ENCODE results near the gene FUT4.
A peak's percentile ranks its signal among the peaks of the same experiment; 100 is the strongest.
"Not testable (repeated sequence)": the region's sequence is repeated elsewhere in the genome, so short reads cannot be mapped to it uniquely, and the experiment has no call there.

FUT4 gene

DNA sequence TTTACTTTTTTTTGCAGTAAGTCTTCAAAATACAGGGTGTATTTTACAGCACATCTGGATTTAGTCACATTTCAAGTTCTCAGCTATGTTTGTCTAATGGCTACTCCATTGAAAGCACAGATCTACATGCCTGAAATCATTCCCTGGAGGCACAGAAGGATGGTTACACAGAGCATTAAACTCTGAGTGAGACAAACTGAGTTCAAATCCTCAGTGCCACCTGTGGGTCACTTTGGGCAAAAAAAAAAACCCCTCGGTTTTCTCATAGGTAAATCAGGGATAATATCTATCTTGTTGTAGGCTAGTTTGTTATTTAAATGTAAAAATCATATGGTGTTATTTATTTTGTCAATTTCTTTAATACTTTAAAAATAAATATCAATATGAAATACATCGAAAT, 42.2 kb upstream of the FUT4 start:
- Histone ChIP-seq H3K27me3 (ENCODE audit: insufficient read depth, low read length, poor library complexity) (no peaks in the 10 kb centered on the region), H3K4me1 (ENCODE audit: insufficient read depth, low read length) (no peaks in the 10 kb centered on the region), H3K36me3 (ENCODE audit: insufficient read depth, low read length) (peaks cover 37% of the 10 kb centered on the region), H3K9me3 (ENCODE audit: insufficient read depth, low read length, severe bottlenecking) (no peaks in the 10 kb centered on the region), H2AFZ (ENCODE audit: low read depth, low read length) (no peak overlapping the region), H3K27ac (ENCODE audit: low read length) (no peak overlapping the region), H4K20me1 (ENCODE audit: insufficient read depth, low read length) (no peaks in the 10 kb centered on the region), H3K9ac (ENCODE audit: low read depth, low read length) (no peak overlapping the region), H3K79me2 (ENCODE audit: insufficient read depth, low read length) (no peaks in the 10 kb centered on the region), H3K4me3 (ENCODE audit: low read depth in 1 of 2, low read length in 2 of 2) (no peak overlapping the region), H3K4me2 (ENCODE audit: insufficient read depth, low read length) (no peak overlapping the region)
- no peak for TF ChIP-seq EZH2 (IDR thresholded peaks at IDR 0.05; ENCODE audit: borderline replicate concordance, low read depth, low read length, severe bottlenecking)
- TF ChIP-seq CTCF (IDR thresholded peaks at IDR 0.05; ENCODE audit: borderline replicate concordance, extremely low read depth, low read length, poor library complexity, severe bottlenecking): no peak
- ATAC-seq (ENCODE audit: insufficient read depth, low read depth): no peak
- no peak for DNase-seq

DNA sequence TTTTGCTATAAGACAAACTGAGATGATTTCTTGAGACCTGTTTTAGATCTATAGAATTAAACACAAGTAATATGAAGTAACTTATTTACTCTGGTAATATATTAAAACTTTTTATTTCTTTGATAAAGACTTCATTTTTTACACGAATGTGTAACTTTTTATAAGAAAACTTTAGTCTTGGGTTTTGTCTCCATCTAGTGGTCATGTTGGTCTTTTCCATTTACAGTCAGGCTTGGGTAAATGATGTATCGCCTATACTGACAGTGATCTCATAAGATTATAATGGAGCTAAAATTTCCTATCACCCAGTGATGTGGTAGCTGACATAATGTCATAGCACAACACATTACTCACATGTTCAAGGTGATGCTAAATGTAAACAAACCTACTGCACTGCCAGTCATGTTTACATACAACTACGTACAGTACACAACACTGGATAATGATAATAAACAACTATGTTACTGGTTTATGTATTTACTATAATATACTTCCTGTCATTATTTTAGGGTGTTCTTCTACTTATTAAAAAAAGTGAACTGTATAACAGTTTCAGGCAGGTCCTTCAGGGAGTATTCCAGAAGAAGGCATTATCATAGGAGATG, 38.9 kb upstream of the FUT4 start:
- no peaks in the 10 kb centered on the region for H3K79me2 ChIP-seq (ENCODE audit: insufficient read depth, low read length)
- H3K27ac ChIP-seq (ENCODE audit: low read length): no peak overlapping the region
- no peak overlapping the region for H3K9ac ChIP-seq (ENCODE audit: low read depth, low read length)
- H3K27me3 ChIP-seq (ENCODE audit: insufficient read depth, low read length, poor library complexity): no peaks in the 10 kb centered on the region
- H3K4me2 ChIP-seq (ENCODE audit: insufficient read depth, low read length): no peak overlapping the region
- H2AFZ ChIP-seq (ENCODE audit: low read depth, low read length): no peak overlapping the region
- ATAC-seq (ENCODE audit: insufficient read depth, low read depth): peak; percentile 58; the same call in 2 of the 3 replicates
- no peaks in the 10 kb centered on the region for H3K4me1 ChIP-seq (ENCODE audit: insufficient read depth, low read length)
- H3K9me3 ChIP-seq (ENCODE audit: insufficient read depth, low read length, severe bottlenecking): no peaks in the 10 kb centered on the region
- TF ChIP-seq CTCF (IDR thresholded peaks at IDR 0.05; ENCODE audit: borderline replicate concordance, extremely low read depth, low read length, poor library complexity, severe bottlenecking) (peak; percentile 79), EZH2 (IDR thresholded peaks at IDR 0.05; ENCODE audit: borderline replicate concordance, low read depth, low read length, severe bottlenecking) (no peak)
- H3K4me3 ChIP-seq (ENCODE audit: low read depth in 1 of 2, low read length in 2 of 2): no peak overlapping the region
- H3K36me3 ChIP-seq (ENCODE audit: insufficient read depth, low read length): peaks cover 5% of the 10 kb centered on the region; the same call in 1 of the 2 replicates
- H4K20me1 ChIP-seq (ENCODE audit: insufficient read depth, low read length): no peaks in the 10 kb centered on the region
- DNase-seq: no peak

- H3K9ac ChIP-seq (ENCODE audit: low read depth, low read length); DNase-seq; H3K79me2 ChIP-seq (ENCODE audit: insufficient read depth, low read length); H4K20me1 ChIP-seq (ENCODE audit: insufficient read depth, low read length); H3K9me3 ChIP-seq (ENCODE audit: insufficient read depth, low read length, severe bottlenecking); H2AFZ ChIP-seq (ENCODE audit: low read depth, low read length); H3K27ac ChIP-seq (ENCODE audit: low read length); H3K4me2 ChIP-seq (ENCODE audit: insufficient read depth, low read length); H3K4me1 ChIP-seq (ENCODE audit: insufficient read depth, low read length); H3K36me3 ChIP-seq (ENCODE audit: insufficient read depth, low read length); H3K4me3 ChIP-seq (ENCODE audit: low read depth in 1 of 2, low read length in 2 of 2); H3K27me3 ChIP-seq (ENCODE audit: insufficient read depth, low read length, poor library complexity); ATAC-seq (ENCODE audit: insufficient read depth, low read depth): not testable (repeated sequence)
Measured at GRCh38 chr11:94506513-94506912, 37.2 kb upstream of the FUT4 start.

DNA sequence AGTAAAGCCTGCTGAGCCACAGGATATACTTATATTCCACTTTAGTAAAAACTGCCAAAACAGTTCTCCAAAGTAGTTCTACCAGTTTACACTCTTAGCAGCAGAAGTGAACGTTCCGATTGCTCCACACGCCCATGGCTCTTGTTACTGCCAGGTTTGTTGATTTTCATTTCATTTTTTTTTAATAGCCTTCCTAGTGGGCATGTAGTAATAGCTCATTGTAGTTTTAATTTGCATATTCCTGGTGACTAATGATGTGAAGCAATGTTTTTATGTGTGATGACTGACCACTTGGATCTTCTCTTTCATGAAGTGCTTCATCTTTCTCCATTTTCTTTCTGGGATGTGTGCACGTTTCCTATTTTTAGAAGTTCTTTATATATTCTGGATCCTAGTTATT, 36.2 kb upstream of the FUT4 start:
- no peak for DNase-seq
- H3K27ac ChIP-seq (ENCODE audit: low read length): no peak overlapping the region
- no peaks in the 10 kb centered on the region for H3K79me2 ChIP-seq (ENCODE audit: insufficient read depth, low read length)
- H2AFZ ChIP-seq (ENCODE audit: low read depth, low read length): no peak overlapping the region
- no peak for ATAC-seq (ENCODE audit: insufficient read depth, low read depth)
- peaks cover 7% of the 10 kb centered on the region for H3K27me3 ChIP-seq (ENCODE audit: insufficient read depth, low read length, poor library complexity)
- no peak overlapping the region for H3K4me3 ChIP-seq (ENCODE audit: low read depth in 1 of 2, low read length in 2 of 2)
- H3K4me2 ChIP-seq (ENCODE audit: insufficient read depth, low read length): no peak overlapping the region
- H3K4me1 ChIP-seq (ENCODE audit: insufficient read depth, low read length): peaks cover 7% of the 10 kb centered on the region
- no peaks in the 10 kb centered on the region for H3K9me3 ChIP-seq (ENCODE audit: insufficient read depth, low read length, severe bottlenecking)
- H3K9ac ChIP-seq (ENCODE audit: low read depth, low read length): no peak overlapping the region
- TF ChIP-seq CTCF (IDR thresholded peaks at IDR 0.05; ENCODE audit: borderline replicate concordance, extremely low read depth, low read length, poor library complexity, severe bottlenecking) (no peak), EZH2 (IDR thresholded peaks at IDR 0.05; ENCODE audit: borderline replicate concordance, low read depth, low read length, severe bottlenecking) (no peak)
- H4K20me1 ChIP-seq (ENCODE audit: insufficient read depth, low read length): no peaks in the 10 kb centered on the region
- no peaks in the 10 kb centered on the region for H3K36me3 ChIP-seq (ENCODE audit: insufficient read depth, low read length)

All from DND-41 (cell line).